HepG2 (cell line): ENCODE results near the gene POLR1E. TPM values are rescaled to one million over a fixed set of nuclear protein-coding genes. Genes with fewer than 3 reads are reported as not detected.

Experiments used
- ATAC-seq: fragments of 200-7000 bp; cut with Tn5 transposase; 3 replicates; pipeline ENCODE4 v1.9.1; 2020; ENCODE audit warnings: mild to moderate bottlenecking, moderate library complexity
- BruUV-seq: library from RNA; stranded (reverse); fragments of 400-500 nt; replicated peaks from 2 replicates; lab custom pipeline; 2021; lab: Mats Ljungman, UMichigan
- CTCF ChIA-PET: fragments of 300-600 bp; formaldehyde crosslinking; extraction: SDS; loops from one replicate; lab custom pipeline; 2021; ENCODE audit warnings: low total read pairs, inconsistent platforms, low intra/inter-chr PET ratio; lab: Yijun Ruan, JAX
- POLR2A ChIA-PET: fragments of 350-600 bp; sonication (Branson Sonifier 250); formaldehyde crosslinking; loops from one replicate; lab custom pipeline; 2020; ENCODE audit warnings: antibody characterized with exemption, inconsistent platforms; lab: Yijun Ruan, JAX
- DNase-seq: peaks from one replicate; pipeline ENCODE4 v3.0.0-alpha.2; 2015; ENCODE audit warnings: low spot score
- FAIRE-seq: peaks from 3 replicates; lab custom pipeline; 2011; peaks lifted over from hg19 to GRCh38; lab: Jason Lieb, UNC
- H2AFZ ChIP-seq: one replicate; pipeline ENCODE4 v1.6.1; 2011; ENCODE audit warnings: low read length, inconsistent platforms
- H3K27ac ChIP-seq: fragments of 300-600 bp; 3 replicates; pipeline ENCODE4 v1.8.0; 2011; ENCODE audit warnings: mixed run types, mild to moderate bottlenecking, mixed read lengths, low read length, inconsistent platforms; ENCODE audit not compliant: insufficient read depth; ENCODE audit errors: extremely low read length
- H3K27me3 ChIP-seq, 2 experiments: fragments of 200-600 bp in 1 of 2; 2 replicates in 1 of 2; 3 replicates in 1 of 2; pipeline versions ENCODE4 v1.6.0 to v1.8.0; 2011; ENCODE audit warnings: low read length in 2 of 2, mild to moderate bottlenecking in 2 of 2, moderate library complexity in 2 of 2, inconsistent platforms in 1 of 2; ENCODE audit not compliant: insufficient read depth in 2 of 2, control insufficient read depth in 1 of 2
- H3K36me3 ChIP-seq, 2 experiments: fragments of 200-600 bp in 1 of 2; replicated peaks in 1 of 2; 2 replicates in 1 of 2; 3 replicates in 1 of 2; pipeline versions ENCODE4 v1.5.1 to v1.8.0; 2011; ENCODE audit warnings: low read length in 2 of 2, inconsistent platforms in 1 of 2; ENCODE audit not compliant: insufficient read depth in 2 of 2, control insufficient read depth in 1 of 2
- H3K4me1 ChIP-seq: 2 replicates; pipeline ENCODE4 v1.5.1; 2012; ENCODE audit warnings: low read length, inconsistent platforms; ENCODE audit not compliant: insufficient read depth
- H3K4me2 ChIP-seq: 2 replicates; pipeline ENCODE4 v1.6.0; 2011; ENCODE audit warnings: low read depth, low read length, inconsistent platforms
- H3K4me3 ChIP-seq, 3 experiments: fragments of 200-600 bp in 1 of 3; sonication (generic), shearing (Covaris generic) in 1 of 3; replicated peaks in 1 of 3; 2 replicates each; pipeline ENCODE4 v1.5.1; 2011 to 2016; ENCODE audit warnings: low read length in 3 of 3, inconsistent platforms in 2 of 3, low read depth in 2 of 3, mild to moderate bottlenecking in 2 of 3, control low read depth in 1 of 3, mixed read lengths in 1 of 3; ENCODE audit not compliant: insufficient read depth in 1 of 3
- H3K79me2 ChIP-seq: one replicate; pipeline ENCODE4 v1.6.1; 2011; ENCODE audit warnings: low read length, inconsistent platforms; ENCODE audit not compliant: insufficient read depth
- H3K9ac ChIP-seq: 2 replicates; pipeline ENCODE4 v1.6.0; 2011; ENCODE audit warnings: mild to moderate bottlenecking, low read depth, low read length, inconsistent platforms; ENCODE audit not compliant: insufficient read depth
- H3K9me3 ChIP-seq: 2 replicates; pipeline ENCODE4 v1.5.1; 2012; ENCODE audit warnings: mild to moderate bottlenecking, low read length
- H4K20me1 ChIP-seq: 2 replicates; pipeline ENCODE4 v1.6.0; 2011; ENCODE audit warnings: inconsistent platforms, mild to moderate bottlenecking, low read length, moderate library complexity; ENCODE audit not compliant: insufficient read depth
- ADNP ChIP-seq: sonication (generic); formaldehyde crosslinking; IDR thresholded peaks from 2 replicates; pipeline ENCODE4 v1.4.0; 2020; ENCODE audit warnings: missing genetic modification reagents
- ATF5 ChIP-seq: sonication (generic); formaldehyde crosslinking; IDR thresholded peaks from 2 replicates; pipeline ENCODE4 v1.4.0; 2020; ENCODE audit warnings: mild to moderate bottlenecking, low read depth, missing genetic modification reagents
- ETS1 ChIP-seq: sonication (generic); formaldehyde crosslinking; IDR thresholded peaks from 2 replicates; pipeline ENCODE4 v1.4.0; 2020; ENCODE audit warnings: missing genetic modification reagents
- FIP1L1 ChIP-seq: fragments of 200-400 bp; formaldehyde crosslinking; IDR thresholded peaks from 2 replicates; pipeline ENCODE4 v1.6.1; 2018; ENCODE audit warnings: low read depth, mild to moderate bottlenecking, low read length, moderate library complexity, borderline replicate concordance; ENCODE audit not compliant: insufficient read depth
- KDM5B ChIP-seq: sonication (generic); formaldehyde crosslinking; IDR thresholded peaks from 2 replicates; pipeline ENCODE4 v1.4.0; 2020; ENCODE audit warnings: missing genetic modification reagents, mild to moderate bottlenecking, borderline replicate concordance
- MAFF ChIP-seq: IDR thresholded peaks from 2 replicates; pipeline ENCODE4 v1.6.1; 2011; ENCODE audit warnings: low read depth, low read length, improper control_type of control experiment
- MIXL1 ChIP-seq: IDR thresholded peaks from 2 replicates; pipeline ENCODE4 v1.6.1; 2016
- PBX3 ChIP-seq: sonication (generic); formaldehyde crosslinking; IDR thresholded peaks from 2 replicates; pipeline ENCODE4 v1.8.1; 2023; ENCODE audit warnings: missing genetic modification reagents, inconsistent platforms, borderline replicate concordance
- SOX6 ChIP-seq, 2 experiments: fragments of 450-650 bp in 1 of 2; sonication (generic) in 1 of 2; formaldehyde crosslinking in 1 of 2; IDR thresholded peaks; 2 replicates each; pipeline versions ENCODE4 v1.4.0 to v1.6.1; 2017 to 2020; ENCODE audit warnings: antibody characterized with exemption in 1 of 2, mild to moderate bottlenecking in 1 of 2, missing genetic modification reagents in 1 of 2
- ZBTB25 ChIP-seq: IDR thresholded peaks from 2 replicates; pipeline ENCODE4 v1.6.1; 2018; ENCODE audit warnings: missing genetic modification reagents
- ZNF281 ChIP-seq: sonication (generic); formaldehyde crosslinking; IDR thresholded peaks from 2 replicates; pipeline ENCODE4 v1.4.0; 2020; ENCODE audit warnings: missing genetic modification reagents, borderline replicate concordance
- ZNF337 ChIP-seq: sonication (generic); formaldehyde crosslinking; IDR thresholded peaks from 2 replicates; pipeline ENCODE4 v1.5.1; 2020; ENCODE audit warnings: missing genetic modification reagents, low read depth, mild to moderate bottlenecking, borderline replicate concordance
- WGBS: methylation state at CpG from one replicate; pipeline ENCODE4 v1.1.6; 2017; ENCODE audit warnings: low lambda C conversion rate; 5-methylcytosine and 5-hydroxymethylcytosine counted together
- in situ Hi-C: cut with HindIII; loops from 2 replicates; pipeline ENCODE4 v1.10.0; 2017; ENCODE audit warnings: low pct_unique_long_range_greater_than_20kb; ENCODE audit not compliant: extremely low pct_ligation_motif_present
- intact Hi-C: fragments of 100-400 bp; cut with micrococcal nuclease; formaldehyde crosslinking; loops from one replicate; pipeline ENCODE4 v1.10.0; 2022; ENCODE audit not compliant: unreplicated experiment
- polyA plus RNA-seq, 8 experiments: library from polyadenylated mRNA; depleted of rRNA in 3 of 8; stranded (reverse) in 7 of 8; unstranded in 1 of 8; fragments of >200 nt; fragmentation: Illumina TruSeq in 4 of 8; extraction: Trizol in 4 of 8; gene quantifications; 2 replicates each; pipeline versions ENCODE4 v1.2.1 to v1.2.3, GENCODE V29; 2011 to 2016; ENCODE audit warnings: low read depth in 4 of 8, missing spikeins in 1 of 8, mixed read lengths in 1 of 8; ENCODE audit not compliant: insufficient read depth in 1 of 8
- total RNA-seq, 5 experiments: library from RNA; depleted of rRNA; stranded (reverse); fragments of >200 nt; fragmentation: Illumina TruSeq; extraction: Trizol; gene quantifications; 2 replicates each; pipeline ENCODE4 v1.2.3, GENCODE V29; 2016; ENCODE audit warnings: low read depth in 1 of 5

Gene POLR1E
- total and polyA plus RNA-seq, 2 of the 13 experiments (the other 11 are each of a cell fraction or from before 2014, with no cell fraction given) = 23.0 to 37.8 TPM

- TF ChIP-seq ZNF337 (CRISPR knock-in tag) (no peak), SOX6 (IDR thresholded peaks at IDR 0.05) (no peak), SOX6 (CRISPR knock-in tag; IDR thresholded peaks at IDR 0.05) (no peak), ETS1 (CRISPR knock-in tag) (no peak), MIXL1 (no peak), FIP1L1 (no peak), KDM5B (CRISPR knock-in tag) (no peak), ATF5 (CRISPR knock-in tag) (no peak), MAFF (no peak), ZBTB25 (CRISPR knock-in tag) (no peak), PBX3 (CRISPR knock-in tag) (no peak), ZNF281 (no peak), ADNP (no peak)
- TF ChIP-seq, all 625 proteins: peak for 0
- Histone ChIP-seq H3K79me2 (no peaks in the 10 kb centered on the region), H3K4me2 (no peak overlapping the region), H4K20me1 (no peaks in the 10 kb centered on the region), H3K36me3 (peaks cover 2 to 12% of the 10 kb centered on the region in 2 experiments; a peak in 3 of 5 replicates), H3K4me1 (peaks cover 5% of the 10 kb centered on the region; the same call in 1 of the 2 replicates), H2AFZ (no peak overlapping the region), H3K27me3 (no peaks in the 10 kb centered on the region), H3K27ac (no peak overlapping the region), H3K4me3 (no peak overlapping the region), H3K9me3 (no peaks in the 10 kb centered on the region), H3K9ac (no peak overlapping the region)
- BruUV-seq = no TSS peak
- ChIA-PET POLR2A (no interaction called here), CTCF (no interaction called here)
- in situ Hi-C loops (no loop called here), intact Hi-C loops (no loop called here)
- WGBS = 95% methylated on average over 3 of the region's 3 CpGs
- DNase-seq = no peak
- no peak for FAIRE-seq
- no peak for ATAC-seq
Measured at GRCh38 chr9:37520641-37521040, 34.9 kb downstream of the POLR1E start.
